Camera-type eye (tissue), 1 donor: ENCODE data around the gene WDR74. TPM values are rescaled to one million over a fixed set of nuclear protein-coding genes. Genes with fewer than 3 reads are reported as not detected.

Source experiments
- total RNA-seq: library from RNA; depleted of rRNA; stranded (reverse); fragments of >200 nt; gene quantifications from one replicate; pipeline ENCODE4 v1.2.3, GENCODE V29; 2014

The WDR74 gene
- 25.9 TPM for total RNA-seq

DNA sequence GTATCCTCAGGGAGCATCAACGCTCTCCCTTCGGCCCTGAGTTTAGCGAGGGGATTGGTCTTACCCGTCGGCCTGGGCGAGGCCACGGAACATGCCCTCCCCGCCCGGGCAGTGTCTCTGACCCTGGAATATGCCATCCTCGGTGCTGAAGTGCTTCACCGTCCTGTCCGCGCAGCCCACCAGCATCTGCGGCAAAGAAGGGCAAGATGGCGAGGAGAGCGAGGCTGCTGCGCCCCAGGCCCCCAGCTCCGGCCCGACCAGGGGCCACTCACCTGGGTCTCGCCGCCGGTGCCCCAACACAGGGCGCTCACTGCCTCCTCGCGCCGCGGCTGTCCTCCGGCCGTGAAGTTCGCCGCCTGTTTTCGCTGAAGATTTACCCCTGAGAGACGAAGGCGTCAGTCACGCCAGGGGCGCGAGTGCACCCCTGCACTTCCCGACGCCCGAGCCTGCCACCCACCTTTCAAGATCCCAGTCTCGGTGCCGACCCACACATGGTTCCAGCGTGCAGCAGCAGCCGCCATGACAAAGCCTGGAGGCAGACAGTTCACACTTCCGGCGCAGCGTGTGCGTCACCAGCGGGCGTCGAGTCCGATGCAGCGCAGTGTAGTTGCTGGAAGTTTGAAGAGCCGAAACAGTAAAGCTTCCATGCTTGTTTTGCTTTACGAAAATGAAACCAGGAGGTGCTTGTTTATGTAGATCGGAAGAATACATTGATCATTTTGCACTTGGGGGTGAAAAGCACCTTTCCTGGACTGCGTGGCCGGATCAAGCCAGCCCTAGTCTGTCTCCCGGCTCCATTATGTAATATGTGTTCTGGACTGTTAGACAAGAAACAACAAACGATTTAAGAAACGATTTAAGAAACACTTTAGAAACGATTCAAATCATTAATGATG is at the start of gene WDR74:
TSS of gene WDR74 (minus strand) at position 541 of the 896 bp plus-strand sequence. CDS start at position 521, 20 bp downstream.

DNA sequence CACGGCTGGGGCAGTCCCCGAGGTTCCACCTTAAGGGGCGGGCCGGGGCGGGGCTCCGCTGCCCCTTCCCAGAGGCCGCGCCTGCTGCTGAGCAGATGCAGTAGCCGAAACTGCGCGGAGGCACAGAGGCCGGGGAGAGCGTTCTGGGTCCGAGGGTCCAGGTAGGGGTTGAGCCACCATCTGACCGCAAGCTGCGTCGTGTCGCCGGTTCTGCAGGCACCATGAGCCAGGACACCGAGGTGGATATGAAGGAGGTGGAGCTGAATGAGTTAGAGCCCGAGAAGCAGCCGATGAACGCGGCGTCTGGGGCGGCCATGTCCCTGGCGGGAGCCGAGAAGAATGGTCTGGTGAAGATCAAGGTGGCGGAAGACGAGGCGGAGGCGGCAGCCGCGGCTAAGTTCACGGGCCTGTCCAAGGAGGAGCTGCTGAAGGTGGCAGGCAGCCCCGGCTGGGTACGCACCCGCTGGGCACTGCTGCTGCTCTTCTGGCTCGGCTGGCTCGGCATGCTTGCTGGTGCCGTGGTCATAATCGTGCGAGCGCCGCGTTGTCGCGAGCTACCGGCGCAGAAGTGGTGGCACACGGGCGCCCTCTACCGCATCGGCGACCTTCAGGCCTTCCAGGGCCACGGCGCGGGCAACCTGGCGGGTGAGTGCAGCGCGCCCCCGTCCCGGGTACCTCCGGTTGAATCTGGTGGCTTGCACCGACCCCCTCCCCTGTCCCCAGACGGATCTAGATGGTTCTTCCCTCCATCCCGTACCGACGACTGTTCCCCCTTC is 41.6 kb upstream of the WDR74 start, which contains the start of gene SLC3A2:
TSS of gene SLC3A2 (plus strand) at position 94 of the 776 bp plus-strand sequence. CDS start at position 222, 128 bp downstream.

GRCh38 chr11:62832336-62833234 is 6.8 kb downstream of the WDR74 start, which contains the start of gene TEX54:
TEX54 (minus strand) TSS chr11:62832841.

DNA sequence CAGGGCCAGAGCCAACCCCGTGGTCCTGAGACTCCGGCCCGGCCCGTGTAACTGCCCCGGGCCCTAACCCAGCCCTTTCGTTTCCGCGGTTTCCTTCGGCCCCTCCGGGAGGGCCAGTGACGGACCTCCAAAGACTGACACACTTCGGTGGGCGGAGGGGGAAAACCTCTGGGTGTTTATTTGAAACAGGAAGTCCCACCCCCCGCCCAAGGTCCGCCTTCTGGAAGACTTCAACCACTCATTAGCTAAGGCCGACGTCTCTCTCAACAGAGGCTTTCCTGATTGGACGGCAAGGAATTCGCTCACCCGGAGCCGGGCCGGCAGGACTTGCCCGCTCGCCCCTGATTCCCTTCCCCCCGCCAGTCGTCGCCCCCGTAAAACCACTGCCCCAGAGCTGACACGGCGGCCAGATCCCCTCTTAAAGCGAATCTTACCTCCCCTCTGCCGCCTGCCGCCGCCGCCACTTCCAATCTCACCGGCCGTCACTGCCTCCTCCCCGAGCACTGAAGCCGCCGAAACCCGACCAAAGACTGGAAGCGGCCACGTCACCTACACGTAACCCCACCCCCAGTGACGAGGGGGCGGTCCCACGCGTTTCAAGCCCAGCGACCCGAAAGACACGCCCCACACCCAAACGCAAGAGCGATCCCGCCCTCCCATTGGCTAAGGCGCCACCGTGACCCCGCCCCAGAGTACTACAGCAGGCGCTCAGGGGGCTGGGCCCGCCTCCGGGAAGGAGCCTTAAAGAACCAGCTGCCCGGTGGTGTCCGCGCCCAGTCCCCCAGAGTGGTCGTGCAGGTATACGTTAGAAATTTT is 7.7 kb downstream of the WDR74 start, which contains the start of gene STX5:
TSS of gene STX5 (minus strand) at position 532 of the 816 bp plus-strand sequence. CDS start 808 bp downstream, outside the sequence.

DNA sequence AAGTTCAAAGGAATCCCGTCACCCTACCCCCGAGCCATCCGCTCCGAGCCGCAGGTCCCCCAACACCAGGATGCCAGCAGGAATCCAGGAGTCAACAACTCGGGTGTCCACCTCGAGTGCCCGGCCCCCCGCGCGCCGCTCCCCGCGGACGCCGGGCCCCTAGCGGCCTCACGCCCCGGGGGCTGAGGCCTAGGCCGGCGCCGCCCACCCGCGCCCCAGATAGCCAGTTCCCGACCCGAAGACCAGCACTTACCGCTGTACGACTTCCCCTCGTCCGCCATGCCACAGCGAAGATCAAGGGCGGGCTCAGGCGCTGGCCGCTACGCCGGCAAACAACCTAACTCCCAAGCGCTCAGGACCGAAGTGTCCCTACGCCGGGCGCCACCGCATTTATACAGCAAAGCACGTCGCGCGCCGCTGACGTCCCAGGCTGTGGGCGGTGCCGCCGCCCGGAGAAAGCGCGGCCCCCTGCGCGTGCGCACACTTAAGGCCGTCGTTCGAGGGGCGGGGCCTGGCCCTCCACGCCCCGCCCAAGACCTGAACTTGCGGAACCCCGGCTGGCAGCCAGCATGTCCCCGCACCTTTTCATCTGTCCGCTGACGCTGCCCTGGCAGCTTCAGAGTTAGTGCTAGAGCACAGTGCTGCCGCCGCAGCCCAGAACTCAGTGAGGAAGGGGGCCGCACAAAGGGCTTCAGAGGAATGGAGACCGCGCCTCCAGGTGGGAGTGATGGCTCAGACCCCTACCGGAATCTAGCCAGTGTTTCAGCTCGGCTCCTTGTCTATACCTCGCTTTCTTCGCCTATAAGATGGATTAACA is 34.1 kb downstream of the WDR74 start, which contains the start of gene NXF1:
TSS of gene NXF1 (minus strand) at position 365 of the 817 bp plus-strand sequence. CDS start at position 281, 84 bp downstream.

DNA sequence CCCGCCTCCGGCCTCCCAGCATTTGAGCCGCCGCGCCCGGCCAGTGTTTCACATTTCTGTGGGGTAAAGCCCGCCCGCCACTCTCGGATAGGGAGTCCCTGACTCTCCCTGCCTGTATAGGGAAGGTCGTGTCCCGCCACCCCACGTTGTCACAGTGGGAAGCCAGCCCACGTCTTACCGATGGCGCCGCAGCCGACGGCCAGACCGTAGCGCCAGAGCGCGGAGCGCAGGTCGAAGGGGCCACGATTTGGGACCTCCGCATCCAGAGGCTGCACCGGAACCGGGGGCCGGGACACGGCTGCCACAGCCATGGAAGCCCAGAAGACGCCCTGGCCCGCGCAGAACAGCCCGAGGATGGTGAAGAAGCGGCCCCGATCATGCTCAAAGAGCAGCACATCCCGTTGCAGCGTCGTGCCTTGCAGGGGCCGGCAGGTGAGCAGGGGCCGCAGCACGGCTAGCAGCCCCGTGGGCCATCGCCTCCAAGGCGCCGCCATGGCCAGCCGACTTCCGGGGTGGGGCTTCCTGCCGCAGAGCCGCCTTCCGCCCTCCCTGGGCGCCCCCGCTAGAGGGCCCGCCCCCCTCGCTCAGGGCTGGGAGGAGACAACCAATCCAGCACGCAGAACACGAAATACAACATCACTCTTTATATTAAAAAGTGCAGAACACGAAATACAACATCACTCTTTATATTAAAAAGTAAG is 47.7 kb downstream of the WDR74 start, which contains the start of gene TMEM223:
TSS of gene TMEM223 (minus strand) at position 506 of the 701 bp plus-strand sequence. CDS start at position 494, 12 bp downstream.

GRCh38 chr11:62787005-62787759 is 52.2 kb downstream of the WDR74 start, which contains the start of gene TMEM179B:
TMEM179B (plus strand) TSS chr11:62787402; CDS start chr11:62787432, 30 bp downstream.

Other genes starting within 250 kb of the WDR74 start
- 13.4 TPM for gene TUT1, start 248.1 kb downstream of the WDR74 start, total RNA-seq
- 81.5 TPM for gene MTA2, start 237.7 kb downstream of the WDR74 start, total RNA-seq
- 43.8 TPM for gene EML3, start 226.8 kb downstream of the WDR74 start, total RNA-seq
- gene ROM1, start 226.3 kb downstream of the WDR74 start, total RNA-seq, result 86.4 TPM
- 36.8 TPM for gene B3GAT3, start 217.6 kb downstream of the WDR74 start, total RNA-seq
- 175 TPM for gene GANAB, start 193.0 kb downstream of the WDR74 start, total RNA-seq
- gene INTS5, start 186.3 kb downstream of the WDR74 start, total RNA-seq, result 22.4 TPM
- 29.7 TPM for gene C11orf98, start 174.4 kb downstream of the WDR74 start, total RNA-seq
- 4.7 TPM for gene CSKMT, start 174.3 kb downstream of the WDR74 start, total RNA-seq
- 6.5 TPM for gene UQCC3, start 167.9 kb downstream of the WDR74 start, total RNA-seq
- 6.0 TPM for gene LBHD1, start 167.3 kb downstream of the WDR74 start, total RNA-seq
- 88.9 TPM for gene UBXN1, start 160.5 kb downstream of the WDR74 start, total RNA-seq
- gene LRRN4CL, start 150.1 kb downstream of the WDR74 start, total RNA-seq, result 12.4 TPM
- 44.1 TPM for gene BSCL2, start 132.2 kb downstream of the WDR74 start, total RNA-seq
- gene GNG3, start 131.9 kb downstream of the WDR74 start, total RNA-seq, result 3.0 TPM
- 27.4 TPM for gene HNRNPUL2, start 112.1 kb downstream of the WDR74 start, total RNA-seq
- 19.2 TPM for gene TTC9C, start 111.1 kb downstream of the WDR74 start, total RNA-seq
- gene ZBTB3, start 85.4 kb downstream of the WDR74 start, total RNA-seq, result 15.2 TPM
- 58.8 TPM for gene POLR2G, start 78.0 kb downstream of the WDR74 start, total RNA-seq
- 20.5 TPM for gene TAF6L, start 68.2 kb downstream of the WDR74 start, total RNA-seq
- gene TMEM179B, start 52.2 kb downstream of the WDR74 start, total RNA-seq, result 20.0 TPM
- 19.8 TPM for gene TMEM223, start 47.6 kb downstream of the WDR74 start, total RNA-seq
- 67.8 TPM for gene NXF1, start 34.1 kb downstream of the WDR74 start, total RNA-seq
- gene STX5, start 7.5 kb downstream of the WDR74 start, total RNA-seq, result 38.0 TPM
- not detected for gene TEX54, start 6.7 kb downstream of the WDR74 start, total RNA-seq
- gene SLC3A2, start 41.3 kb upstream of the WDR74 start, total RNA-seq, result 115 TPM
- 0.71 TPM for gene CHRM1, start 81.8 kb upstream of the WDR74 start, total RNA-seq
- gene SLC22A6, start 145.4 kb upstream of the WDR74 start, total RNA-seq, result 0.88 TPM
- 8.5 TPM for gene SLC22A8, start 176.3 kb upstream of the WDR74 start, total RNA-seq